Central memory CD8-positive, alpha-beta T cell (primary cell): ENCODE data around the gene DQX1.

Source experiments
- ATAC-seq: fragments of 150-1000 bp; cut with Tn5 transposase; replicated peaks from 2 replicates; pipeline ENCODE4 v1.10.0; 2022; ENCODE audit warnings: mild to moderate bottlenecking, moderate FRiP score, moderate number of reproducible peaks; ENCODE audit not compliant: poor library complexity, severe bottlenecking; ENCODE audit errors: extremely low read depth
- DNase-seq, 2 donors: peaks; one replicate each; pipeline ENCODE4 v3.0.0; 2021; ENCODE audit warnings: low spot score in 2 of 2
- H3K27ac Mint-ChIP-seq: one replicate; pipeline ENCODE4 v1.8.0; 2022; ENCODE audit warnings: low read depth, mild to moderate bottlenecking, moderate library complexity, mixed read lengths
- H3K27me3 Mint-ChIP-seq: one replicate; pipeline ENCODE4 v1.8.0; 2022; ENCODE audit warnings: mixed read lengths
- H3K36me3 Mint-ChIP-seq: one replicate; pipeline ENCODE4 v1.8.0; 2022; ENCODE audit warnings: mild to moderate bottlenecking, moderate library complexity, mixed read lengths; ENCODE audit not compliant: insufficient read depth
- H3K4me1 Mint-ChIP-seq: one replicate; pipeline ENCODE4 v1.8.0; 2022; ENCODE audit warnings: mixed read lengths
- H3K4me3 Mint-ChIP-seq: one replicate; pipeline ENCODE4 v1.8.0; 2022; ENCODE audit warnings: mild to moderate bottlenecking, moderate library complexity, mixed read lengths
- H3K9me3 Mint-ChIP-seq: one replicate; pipeline ENCODE4 v1.8.0; 2022; ENCODE audit warnings: mixed read lengths

DQX1 gene

GRCh38 chr2:74507145-74507925, 18.7 kb downstream of the DQX1 start, which contains the start of gene PCGF1:
Gene PCGF1 (minus strand): TSS chr2:74507695. CDS start chr2:74507668, 27 bp downstream.
- ATAC-seq (peak; percentile 94), DNase-seq (peak; percentile 97 to 100)
- H3K36me3 Mint-ChIP-seq = peaks cover 24% of the 10 kb centered on the region
- peaks cover 51% of the 10 kb centered on the region for H3K4me1 Mint-ChIP-seq
- no peaks in the 10 kb centered on the region for H3K9me3 Mint-ChIP-seq
- peaks cover 34% of the 10 kb centered on the region for H3K27me3 Mint-ChIP-seq
- peak within 1 kb of the TSS; percentile 99 for H3K27ac Mint-ChIP-seq
- peak within 1 kb of the TSS; percentile 91 for H3K4me3 Mint-ChIP-seq

GRCh38 chr2:74505448-74506246, 20.4 kb downstream of the DQX1 start:
- no peak overlapping the region for H3K4me3 Mint-ChIP-seq
- ATAC-seq (no peak), DNase-seq (no peak)
- H3K36me3 Mint-ChIP-seq = peaks cover 26% of the 10 kb centered on the region
- no peak overlapping the region for H3K27ac Mint-ChIP-seq
- peaks cover 61% of the 10 kb centered on the region for H3K4me1 Mint-ChIP-seq
- no peaks in the 10 kb centered on the region for H3K9me3 Mint-ChIP-seq
- H3K27me3 Mint-ChIP-seq = peaks cover 31% of the 10 kb centered on the region

GRCh38 chr2:74504591-74504990, 21.4 kb downstream of the DQX1 start:
- H3K4me3 Mint-ChIP-seq = peak overlapping the region; percentile 44
- peaks cover 61% of the 10 kb centered on the region for H3K4me1 Mint-ChIP-seq
- no peaks in the 10 kb centered on the region for H3K9me3 Mint-ChIP-seq
- peaks cover 26% of the 10 kb centered on the region for H3K36me3 Mint-ChIP-seq
- H3K27me3 Mint-ChIP-seq = peaks cover 25% of the 10 kb centered on the region
- H3K27ac Mint-ChIP-seq = peak overlapping the region; percentile 16
- no peak for DNase-seq
- ATAC-seq = no peak

- peaks cover 31% of the 10 kb centered on the region for H3K27me3 Mint-ChIP-seq
- peaks cover 26% of the 10 kb centered on the region for H3K36me3 Mint-ChIP-seq
- ATAC-seq (no peak), DNase-seq (no peak)
- H3K4me1 Mint-ChIP-seq = peaks cover 66% of the 10 kb centered on the region
- peak overlapping the region; percentile 44 for H3K4me3 Mint-ChIP-seq
- no peaks in the 10 kb centered on the region for H3K9me3 Mint-ChIP-seq
- peak overlapping the region; percentile 16 for H3K27ac Mint-ChIP-seq
These were observed 22.2 kb downstream of the DQX1 start for GRCh38 chr2:74503506-74504475.

GRCh38 chr2:74502720-74503505, 23.1 kb downstream of the DQX1 start:
- H3K9me3 Mint-ChIP-seq = no peaks in the 10 kb centered on the region
- H3K4me1 Mint-ChIP-seq = peaks cover 66% of the 10 kb centered on the region
- H3K27ac Mint-ChIP-seq = no peak overlapping the region

GRCh38 chr2:74502147-74502719, 23.8 kb downstream of the DQX1 start:
- H3K27ac Mint-ChIP-seq = no peak overlapping the region
- DNase-seq (no peak), ATAC-seq (no peak)
- H3K4me1 Mint-ChIP-seq = peaks cover 62% of the 10 kb centered on the region
- peaks cover 40% of the 10 kb centered on the region for H3K27me3 Mint-ChIP-seq
- H3K36me3 Mint-ChIP-seq = peaks cover 22% of the 10 kb centered on the region
- H3K4me3 Mint-ChIP-seq = peak overlapping the region; percentile 44
- H3K9me3 Mint-ChIP-seq = no peaks in the 10 kb centered on the region

More at GRCh38 chr2:74502720-74503505, 23.1 kb downstream of the DQX1 start:
- no peak for ATAC-seq
- Mint-ChIP-seq H3K36me3 (peaks cover 26% of the 10 kb centered on the region), H3K4me3 (peak overlapping the region; percentile 44), H3K27me3 (peaks cover 39% of the 10 kb centered on the region)
- DNase-seq = peak in 1 of 2 donors; percentile 35

- no peak for DNase-seq
- H3K9me3 Mint-ChIP-seq = no peaks in the 10 kb centered on the region
- H3K4me1 Mint-ChIP-seq = peaks cover 55% of the 10 kb centered on the region
- H3K36me3 Mint-ChIP-seq = peaks cover 15% of the 10 kb centered on the region
- peak overlapping the region; percentile 44 for H3K4me3 Mint-ChIP-seq
- H3K27ac Mint-ChIP-seq = no peak overlapping the region
- no peak for ATAC-seq
- H3K27me3 Mint-ChIP-seq = peaks cover 40% of the 10 kb centered on the region
These were observed 24.5 kb downstream of the DQX1 start for GRCh38 chr2:74501335-74502071.

- H3K9me3 Mint-ChIP-seq = no peaks in the 10 kb centered on the region
- DNase-seq (no peak), ATAC-seq (no peak)
- peaks cover 53% of the 10 kb centered on the region for H3K4me1 Mint-ChIP-seq
- no peak overlapping the region for H3K4me3 Mint-ChIP-seq
- peaks cover 40% of the 10 kb centered on the region for H3K27me3 Mint-ChIP-seq
- H3K27ac Mint-ChIP-seq = no peak overlapping the region
- peaks cover 10% of the 10 kb centered on the region for H3K36me3 Mint-ChIP-seq
These were observed 25.5 kb downstream of the DQX1 start for GRCh38 chr2:74500578-74500946.

- DNase-seq (no peak), ATAC-seq (no peak)
- Mint-ChIP-seq H3K4me3 (no peak overlapping the region), H3K4me1 (peaks cover 50% of the 10 kb centered on the region), H3K27ac (no peak overlapping the region), H3K36me3 (peaks cover 9% of the 10 kb centered on the region), H3K27me3 (peaks cover 40% of the 10 kb centered on the region), H3K9me3 (no peaks in the 10 kb centered on the region)
These were observed 26.0 kb downstream of the DQX1 start for GRCh38 chr2:74499940-74500577.

GRCh38 chr2:74499267-74499939, 26.6 kb downstream of the DQX1 start, which contains the start of gene LBX2:
Gene LBX2 (minus strand): TSS chr2:74499603. CDS start chr2:74499537, 66 bp downstream.
- Mint-ChIP-seq H3K4me1 (peaks cover 43% of the 10 kb centered on the region), H3K9me3 (no peaks in the 10 kb centered on the region), H3K36me3 (peaks cover 7% of the 10 kb centered on the region), H3K27ac (peak within 1 kb of the TSS; percentile 79), H3K27me3 (peaks cover 37% of the 10 kb centered on the region), H3K4me3 (peak within 1 kb of the TSS; percentile 81)
- ATAC-seq (no peak), DNase-seq (no peak)
